HG03196 (cell line): ENCODE measurements around the gene MAMLD1.

ENCODE experiments used
- ATAC-seq: cut with Tn5 transposase; IDR thresholded peaks from one replicate; pipeline ENCODE4 v1.9.1; 2021; ENCODE audit not compliant: unreplicated experiment

The MAMLD1 gene

GRCh38 chrX:150455215-150455608, 92.1 kb downstream of the MAMLD1 start:
- ATAC-seq: no peak

DNA sequence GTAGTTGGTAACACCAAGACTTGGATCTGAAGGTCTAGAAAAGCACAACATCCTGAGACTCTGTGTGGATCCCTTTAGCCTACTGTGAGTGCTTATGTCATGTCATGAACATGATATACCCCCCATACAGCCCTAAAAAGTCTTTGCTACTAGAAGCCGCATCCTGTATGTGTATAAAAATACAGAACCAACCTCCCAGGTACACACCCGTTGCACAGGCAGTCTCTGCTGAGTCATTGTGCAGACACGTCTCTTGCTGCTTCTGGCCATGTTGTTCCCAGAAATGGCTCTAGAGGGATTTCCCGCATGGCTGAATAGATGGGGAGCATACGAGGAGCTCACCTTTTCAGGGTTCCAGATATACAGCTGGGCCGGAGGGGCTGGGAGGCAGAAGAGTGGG, 93.3 kb downstream of the MAMLD1 start:
- no peak for ATAC-seq

GRCh38 chrX:150456941-150457340, 93.8 kb downstream of the MAMLD1 start:
- ATAC-seq: no peak

DNA sequence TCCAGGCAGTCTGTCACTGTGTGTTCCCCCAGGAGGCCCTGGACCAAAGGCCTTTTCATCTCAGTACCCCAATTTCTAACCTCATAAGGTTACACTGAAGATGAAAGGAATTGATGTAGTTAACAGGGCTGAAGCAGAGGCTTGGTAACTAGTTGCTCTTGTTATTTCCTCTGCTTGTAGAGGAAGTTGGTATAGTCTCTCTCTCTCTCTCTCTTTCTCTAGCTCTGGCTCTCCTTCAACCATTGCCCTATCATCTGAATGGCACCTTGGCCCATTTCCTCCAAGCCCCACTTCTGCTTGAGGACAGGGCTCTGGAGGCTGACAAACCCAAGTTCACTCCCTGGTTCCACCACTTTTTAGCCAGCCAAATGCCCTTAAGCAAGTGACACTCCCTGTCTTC, 96.1 kb downstream of the MAMLD1 start:
- ATAC-seq: no peak

GRCh38 chrX:150460063-150460462, 96.9 kb downstream of the MAMLD1 start:
- ATAC-seq: no peak

DNA sequence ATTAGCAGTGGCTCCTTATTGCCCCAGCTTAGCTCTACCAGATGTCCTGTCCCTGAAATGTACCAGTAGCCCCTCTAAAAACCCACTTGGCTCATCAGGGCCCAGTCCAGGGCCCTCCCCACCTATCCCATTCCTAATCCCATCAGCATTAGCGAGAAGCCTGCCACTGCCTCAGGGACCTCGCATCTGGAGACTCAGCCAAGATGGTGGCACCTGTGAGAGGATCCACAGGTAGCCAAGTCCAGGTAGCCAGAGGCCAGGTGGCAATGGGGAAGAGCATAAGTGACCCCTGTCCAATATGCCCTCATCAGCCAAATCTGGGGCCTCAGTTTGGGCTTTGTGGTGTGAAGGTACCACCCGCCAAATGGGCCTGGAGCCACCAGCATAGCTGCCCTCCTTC, 97.7 kb downstream of the MAMLD1 start:
- ATAC-seq: no peak

DNA sequence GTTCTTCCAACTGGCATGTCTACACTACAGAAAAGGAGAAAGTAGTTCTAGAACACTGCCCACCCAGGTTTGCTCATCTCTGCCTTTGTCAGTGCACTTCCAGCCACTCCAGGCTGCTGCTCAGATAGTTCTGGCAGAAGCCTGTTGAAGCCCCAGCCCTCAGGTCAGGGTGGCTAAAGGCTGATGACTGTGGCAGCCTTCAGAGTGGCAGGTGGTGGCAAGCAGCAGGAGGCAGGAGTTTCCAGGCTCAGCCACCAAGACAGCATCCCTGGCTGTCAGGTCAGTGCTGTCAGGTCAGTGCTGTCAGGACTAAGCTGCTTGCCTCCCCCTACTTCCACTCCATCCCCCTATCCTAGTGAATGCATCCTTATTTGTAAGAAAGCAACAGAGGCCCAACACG, 100.4 kb downstream of the MAMLD1 start:
- no peak for ATAC-seq

DNA sequence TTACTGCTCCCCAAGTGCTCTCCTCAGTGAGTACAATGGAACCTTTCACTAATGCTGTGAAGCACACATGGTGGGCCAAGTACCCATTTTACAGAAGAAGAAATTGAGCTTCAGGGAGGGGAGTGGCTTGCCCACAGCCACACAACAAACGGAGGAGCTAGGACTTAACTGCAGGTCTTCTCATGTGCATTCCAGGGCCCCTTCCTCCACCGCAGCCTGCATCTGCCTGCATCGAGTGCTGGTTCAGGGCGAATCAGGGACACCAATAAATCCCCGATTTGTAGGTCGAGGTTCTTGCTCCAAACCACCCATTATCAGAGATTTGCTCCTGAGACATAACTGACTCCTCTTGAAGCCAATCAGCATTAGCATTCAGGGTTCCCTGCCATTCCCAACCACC, 100.9 kb downstream of the MAMLD1 start:
- ATAC-seq: no peak

DNA sequence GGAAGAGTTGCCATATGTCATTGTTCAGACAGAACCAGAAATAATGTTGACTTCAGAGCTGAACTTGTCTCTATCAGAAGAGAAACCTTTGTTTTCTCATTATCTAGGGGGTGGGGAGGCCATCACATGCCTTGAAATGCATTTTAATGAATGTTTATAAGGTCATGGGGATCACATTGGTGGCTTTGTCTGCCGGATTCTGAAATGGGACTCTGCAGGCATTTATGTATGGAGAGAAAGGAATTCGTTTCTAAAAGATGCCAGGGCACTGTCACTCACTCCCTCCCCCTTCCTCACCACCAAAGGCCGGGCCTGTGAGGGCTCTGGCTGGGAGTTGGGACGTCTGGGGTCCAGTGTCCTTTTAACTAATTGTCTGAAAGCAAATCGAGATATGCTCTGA, 102.2 kb downstream of the MAMLD1 start:
- ATAC-seq: no peak

DNA sequence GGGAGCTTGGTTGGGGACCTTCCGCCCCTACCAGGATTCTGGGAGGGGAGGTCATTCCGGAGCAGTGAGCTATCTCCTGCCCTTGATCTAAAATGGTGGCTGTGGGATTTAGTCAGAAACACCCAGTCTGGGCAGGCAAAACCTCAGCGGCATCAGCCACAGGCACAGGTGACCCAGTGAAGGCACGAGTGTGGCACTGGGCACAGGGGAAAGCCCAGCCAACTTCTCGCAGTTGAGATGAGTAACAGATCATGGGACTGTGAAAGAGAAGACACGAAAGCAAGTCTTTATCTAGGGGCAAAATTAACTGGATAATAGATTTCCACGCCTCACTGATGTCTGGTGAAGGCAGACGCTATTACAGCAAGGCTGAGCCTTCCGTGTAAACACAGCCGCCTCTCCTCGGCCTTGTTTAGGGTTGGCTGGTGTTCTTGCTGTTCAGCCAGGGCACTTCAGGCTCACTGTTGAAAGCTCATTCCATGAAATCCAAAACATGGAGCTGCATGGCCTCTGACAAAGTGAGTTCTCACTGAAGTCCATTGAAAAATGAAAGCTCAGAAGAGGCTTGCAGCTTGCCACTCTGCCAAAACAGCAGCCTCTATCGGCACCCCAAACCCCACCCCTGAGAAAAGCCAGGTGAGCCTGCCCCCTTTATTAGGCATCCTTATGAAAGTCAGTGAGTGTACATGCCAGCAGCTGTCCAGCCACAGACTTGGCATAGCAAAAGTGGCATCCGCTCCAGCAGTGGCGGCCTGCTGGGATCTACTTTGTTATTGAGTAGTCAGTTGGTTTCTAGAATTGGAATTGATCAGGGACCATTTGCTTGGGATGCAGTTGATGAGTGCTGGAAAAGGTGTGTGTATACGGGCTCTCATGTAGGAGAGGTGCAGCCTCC, 103.0 kb downstream of the MAMLD1 start:
- no peak for ATAC-seq

DNA sequence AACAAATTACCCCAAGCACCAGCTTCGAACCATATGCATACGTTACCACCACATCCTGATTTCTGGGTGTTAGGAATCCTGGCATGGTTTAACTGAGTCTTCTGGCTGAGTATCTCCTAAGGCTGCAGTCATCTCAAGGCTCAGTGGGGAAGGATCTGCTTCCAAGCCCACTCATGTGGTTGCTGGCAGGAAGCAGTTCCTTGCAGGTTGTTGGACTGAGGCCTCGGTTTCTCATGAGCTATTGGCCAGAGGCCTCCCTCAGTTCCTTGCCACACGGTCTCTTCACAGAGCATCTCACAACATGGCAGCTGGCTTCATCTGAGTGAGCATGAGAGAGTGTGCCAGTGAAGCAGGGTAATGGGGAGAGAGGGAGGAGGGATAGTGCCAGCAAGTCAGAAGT, 109.2 kb downstream of the MAMLD1 start:
- ATAC-seq: no peak

- no peak for ATAC-seq
These were observed 110.3 kb downstream of the MAMLD1 start for GRCh38 chrX:150473371-150473770.

- no peak for ATAC-seq
These were observed 112.3 kb downstream of the MAMLD1 start for GRCh38 chrX:150475461-150475860.

- ATAC-seq: no peak
These were observed 113.1 kb downstream of the MAMLD1 start for GRCh38 chrX:150476164-150476699.

DNA sequence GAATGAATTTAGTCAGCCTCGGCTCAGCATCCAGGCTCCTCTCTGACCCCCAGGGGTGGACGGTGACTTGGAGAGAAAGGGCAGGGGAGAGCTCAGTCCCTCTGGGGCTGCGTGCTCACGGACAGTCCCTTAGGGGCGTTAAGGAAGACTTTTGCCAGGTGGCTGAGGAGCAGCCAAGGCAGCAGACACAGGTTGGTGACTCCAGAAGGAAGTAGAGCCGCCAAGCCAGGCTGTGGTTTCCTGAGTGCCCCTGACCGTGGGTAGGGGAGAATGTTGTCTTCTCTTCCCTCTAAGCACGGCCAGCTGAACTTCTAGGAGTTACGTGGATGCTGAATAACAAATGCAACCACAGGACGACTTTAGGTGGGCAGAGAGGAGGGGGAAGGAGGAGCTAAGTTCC, 114.3 kb downstream of the MAMLD1 start:
- no peak for ATAC-seq

DNA sequence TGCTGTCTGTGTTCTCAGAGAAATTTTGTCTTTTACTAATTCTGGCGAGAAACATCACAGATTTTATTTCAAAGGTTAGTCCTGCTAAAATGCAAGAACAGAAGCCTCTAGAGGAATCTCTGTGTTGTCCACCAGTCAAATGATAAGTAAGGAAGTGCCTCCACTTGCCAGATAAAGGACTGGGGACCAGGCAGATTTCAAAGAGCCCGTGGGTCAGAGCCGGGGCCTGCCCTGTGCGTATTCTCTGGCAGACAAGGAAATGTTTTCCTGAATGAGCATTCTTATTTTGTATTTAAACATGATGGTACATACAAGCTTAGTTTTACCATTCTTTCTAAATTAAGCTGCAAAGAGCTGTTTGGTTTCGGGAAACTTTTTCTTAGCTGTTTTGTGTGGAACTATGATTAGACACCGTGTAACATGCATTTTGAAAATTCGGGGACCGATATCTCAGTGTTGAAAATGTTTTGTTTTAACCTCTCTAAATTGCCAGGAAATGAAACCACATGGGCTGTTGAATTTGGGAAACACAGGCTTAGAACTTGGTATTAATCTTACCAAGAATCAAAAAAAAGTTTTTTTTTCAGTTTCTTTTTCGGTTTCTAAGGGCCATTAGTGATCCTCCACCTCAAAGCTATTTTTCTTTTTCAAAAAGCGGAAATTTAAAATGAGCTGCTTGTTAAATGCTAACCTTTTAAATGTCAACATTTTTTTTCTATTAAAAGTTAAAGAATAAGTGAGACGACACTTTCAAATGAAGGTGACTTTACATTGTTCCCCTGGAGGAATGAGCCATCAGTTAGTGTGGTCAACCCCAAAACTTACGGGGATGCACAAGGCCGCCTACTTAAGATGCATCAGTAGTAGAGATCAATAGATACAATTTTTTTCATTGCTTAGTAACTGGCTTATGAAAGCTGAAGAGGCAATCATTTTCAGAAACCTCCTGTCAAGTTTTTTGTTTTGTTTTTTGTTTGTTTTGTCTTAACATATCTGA, 115.7 kb downstream of the MAMLD1 start:
- ATAC-seq: peak; percentile 71

DNA sequence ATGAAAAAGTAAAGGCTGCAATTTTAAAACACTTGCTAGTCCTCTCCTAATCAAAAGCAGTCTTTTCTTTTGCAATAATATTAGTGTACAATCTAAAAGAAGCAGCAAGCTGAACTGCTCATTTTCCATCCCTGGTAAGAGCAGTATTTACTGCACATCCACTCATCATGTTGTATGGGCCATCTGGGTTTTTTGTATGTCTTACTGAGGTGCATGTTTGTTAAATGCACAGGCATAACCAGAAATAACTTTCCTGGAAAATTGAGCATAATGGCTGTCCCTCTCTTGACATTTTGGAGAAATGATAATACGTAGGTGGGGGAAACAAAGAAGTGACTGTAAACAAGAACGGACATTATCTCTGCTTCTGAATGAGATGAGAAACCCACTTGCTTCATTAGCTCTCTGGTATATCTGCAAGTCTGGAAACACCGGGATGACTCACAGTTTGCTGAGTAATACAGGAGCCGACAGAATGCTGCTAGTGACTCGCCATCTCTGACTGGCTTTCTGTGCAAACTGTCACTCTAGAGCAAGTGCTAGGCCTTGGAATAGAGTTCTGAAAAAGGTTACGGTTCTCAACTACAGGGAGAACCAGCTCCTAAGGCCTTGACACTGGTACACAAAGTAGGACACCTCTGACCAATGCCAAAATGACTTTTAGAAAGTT, 119.6 kb downstream of the MAMLD1 start:
- peak; percentile 58 for ATAC-seq

DNA sequence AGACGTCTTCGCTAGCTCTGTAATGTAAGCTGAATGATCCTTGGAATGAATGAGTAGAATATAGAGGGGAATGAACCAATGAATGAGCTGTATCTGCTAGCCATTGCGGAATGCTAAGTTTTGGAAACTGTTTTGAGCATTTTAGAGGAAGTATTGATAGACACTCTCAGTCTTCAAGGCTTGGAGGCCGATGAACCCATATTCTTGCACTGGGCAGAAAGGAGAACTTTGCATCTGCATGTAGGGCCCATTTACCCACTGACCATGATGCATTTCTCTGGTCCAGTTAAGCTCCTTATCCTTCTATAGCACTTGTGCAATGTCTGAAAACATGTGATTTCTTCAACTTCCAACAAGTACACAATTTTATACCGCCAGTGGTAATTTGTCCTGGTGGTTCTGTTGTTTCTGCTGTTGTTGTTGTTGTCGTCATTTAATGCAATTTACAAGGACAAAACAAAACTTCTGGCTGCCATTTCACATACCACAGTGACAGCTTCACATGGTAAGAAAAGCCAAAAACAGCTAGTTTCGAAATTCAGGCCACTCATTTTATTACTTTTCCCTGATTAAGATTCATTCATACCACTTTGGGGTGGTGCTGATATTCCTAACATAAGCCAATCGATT, 120.4 kb downstream of the MAMLD1 start:
- ATAC-seq: no peak

GRCh38 chrX:150486011-150486410, 122.9 kb downstream of the MAMLD1 start:
- no peak for ATAC-seq

GRCh38 chrX:150487369-150488094, 124.4 kb downstream of the MAMLD1 start:
- ATAC-seq: no peak
